OCI-LY3 (cell line): ENCODE measurements around the gene THAP5.

Source experiments
- EZH2phosphoT487 ChIP-seq: fragments of 200-600 bp; shearing (Covaris generic); IDR thresholded peaks from 2 replicates; pipeline ENCODE4 v1.6.1; 2018; ENCODE audit warnings: antibody characterized with exemption, mixed run types, low read depth
- TF ChIP-seq, protein P1 (sequence below): fragments of 200-600, 300-600 bp; sonication (generic); IDR thresholded peaks from 2 replicates; pipeline ENCODE4 v1.5.1; 2014; ENCODE audit warnings: antibody characterized with exemption, low read length, low read depth

DNA sequence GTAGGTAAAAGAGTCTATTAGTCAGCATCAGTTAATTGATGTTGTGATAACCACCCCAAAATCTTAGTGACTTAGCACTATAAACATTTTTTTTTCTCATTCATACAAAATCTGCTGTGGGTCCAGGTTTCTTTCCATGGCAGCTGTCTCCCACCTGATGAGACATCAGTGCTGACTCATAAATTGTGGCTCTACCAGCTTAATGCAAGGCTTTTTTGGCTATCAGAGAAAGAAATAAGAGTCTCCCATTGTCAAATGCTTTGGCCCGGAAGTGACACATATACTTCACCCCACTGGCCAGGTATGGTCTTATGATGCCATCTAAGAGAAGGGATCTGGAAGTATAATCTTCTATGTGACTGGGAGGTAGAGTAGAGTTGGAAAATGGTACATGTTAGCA, 14.7 kb upstream of the THAP5 start:
- TF ChIP-seq, protein P1, sequence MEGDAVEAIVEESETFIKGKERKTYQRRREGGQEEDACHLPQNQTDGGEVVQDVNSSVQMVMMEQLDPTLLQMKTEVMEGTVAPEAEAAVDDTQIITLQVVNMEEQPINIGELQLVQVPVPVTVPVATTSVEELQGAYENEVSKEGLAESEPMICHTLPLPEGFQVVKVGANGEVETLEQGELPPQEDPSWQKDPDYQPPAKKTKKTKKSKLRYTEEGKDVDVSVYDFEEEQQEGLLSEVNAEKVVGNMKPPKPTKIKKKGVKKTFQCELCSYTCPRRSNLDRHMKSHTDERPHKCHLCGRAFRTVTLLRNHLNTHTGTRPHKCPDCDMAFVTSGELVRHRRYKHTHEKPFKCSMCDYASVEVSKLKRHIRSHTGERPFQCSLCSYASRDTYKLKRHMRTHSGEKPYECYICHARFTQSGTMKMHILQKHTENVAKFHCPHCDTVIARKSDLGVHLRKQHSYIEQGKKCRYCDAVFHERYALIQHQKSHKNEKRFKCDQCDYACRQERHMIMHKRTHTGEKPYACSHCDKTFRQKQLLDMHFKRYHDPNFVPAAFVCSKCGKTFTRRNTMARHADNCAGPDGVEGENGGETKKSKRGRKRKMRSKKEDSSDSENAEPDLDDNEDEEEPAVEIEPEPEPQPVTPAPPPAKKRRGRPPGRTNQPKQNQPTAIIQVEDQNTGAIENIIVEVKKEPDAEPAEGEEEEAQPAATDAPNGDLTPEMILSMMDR: no peak
- no peak for TF ChIP-seq EZH2phosphoT487
